KG1 (cell line): ENCODE data around the gene DLST.

Source experiments
- DNase-seq: peaks from one replicate; lab custom pipeline; 2025; lab: John Stamatoyannopoulos, UW

DLST gene

GRCh38 chr14:74860899-74861733 lies 20.6 kb upstream of the DLST start:
- DNase-seq = peak; percentile 86

- no peak for DNase-seq
These were observed 20.0 kb upstream of the DLST start for GRCh38 chr14:74861734-74862090.

GRCh38 chr14:74863274-74863673 lies 18.4 kb upstream of the DLST start:
- DNase-seq = no peak

- DNase-seq = no peak
These were observed 17.5 kb upstream of the DLST start for GRCh38 chr14:74864198-74864597.

GRCh38 chr14:74865156-74865555 lies 16.6 kb upstream of the DLST start:
- no peak for DNase-seq

GRCh38 chr14:74866708-74867389 lies 14.9 kb upstream of the DLST start:
- no peak for DNase-seq

DNA sequence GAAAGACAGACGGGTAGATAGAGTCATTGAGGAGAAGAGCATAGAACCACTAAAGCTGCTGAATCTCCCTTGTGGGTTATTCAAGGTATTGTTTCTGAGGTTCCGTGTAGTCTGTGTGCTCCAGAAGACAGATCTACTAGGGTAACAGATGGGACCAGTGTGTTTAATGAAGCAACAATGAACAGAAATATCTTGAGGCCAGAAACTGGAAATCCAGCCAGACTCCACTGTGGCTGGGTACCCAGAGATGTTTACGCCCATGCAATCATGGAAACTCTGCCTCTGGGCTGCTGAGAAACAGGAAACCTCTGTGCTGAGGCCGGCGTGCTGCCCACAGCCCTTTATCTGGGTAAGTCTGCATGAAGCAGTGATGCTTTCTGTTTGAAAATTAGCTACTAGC lies 14.0 kb upstream of the DLST start:
- DNase-seq = no peak

DNA sequence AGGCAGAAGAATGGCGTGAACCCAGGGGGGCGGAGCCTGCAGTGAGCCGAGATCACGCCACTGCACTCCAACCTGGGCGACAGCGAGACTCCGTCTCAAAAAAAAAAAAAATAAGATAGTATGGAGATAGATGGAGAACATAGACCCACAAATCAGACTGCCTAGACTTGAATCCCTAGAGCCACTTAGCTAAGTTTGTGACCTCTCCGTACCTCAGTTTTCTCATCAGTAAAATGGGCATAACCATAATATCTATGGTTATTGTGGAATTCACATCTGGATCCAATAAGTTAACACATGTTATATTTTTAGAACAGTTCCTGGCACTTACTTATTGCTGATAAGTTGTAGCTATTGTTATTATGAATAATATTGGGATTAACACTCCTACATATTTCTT lies 13.0 kb upstream of the DLST start:
- DNase-seq = no peak

DNA sequence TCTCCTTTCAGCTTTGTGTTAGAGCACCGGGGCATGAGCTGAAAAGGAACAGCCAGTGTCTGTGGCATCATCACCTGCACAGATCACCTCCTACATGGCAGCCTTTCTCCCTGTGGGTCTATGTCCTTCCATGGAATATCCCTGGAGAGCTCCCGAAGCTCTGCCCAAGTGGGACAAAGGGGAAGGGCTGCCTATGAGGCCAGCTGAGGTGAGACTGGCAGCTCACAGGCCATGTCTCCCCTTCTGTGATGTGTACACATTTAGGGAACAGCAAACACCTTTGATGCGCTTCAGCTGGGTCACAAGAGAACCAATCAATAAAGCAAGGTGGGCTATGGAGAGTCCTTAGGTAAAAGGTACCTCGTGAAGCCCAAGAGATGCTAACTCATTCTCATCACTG lies 9.9 kb upstream of the DLST start:
- DNase-seq = no peak

DNA sequence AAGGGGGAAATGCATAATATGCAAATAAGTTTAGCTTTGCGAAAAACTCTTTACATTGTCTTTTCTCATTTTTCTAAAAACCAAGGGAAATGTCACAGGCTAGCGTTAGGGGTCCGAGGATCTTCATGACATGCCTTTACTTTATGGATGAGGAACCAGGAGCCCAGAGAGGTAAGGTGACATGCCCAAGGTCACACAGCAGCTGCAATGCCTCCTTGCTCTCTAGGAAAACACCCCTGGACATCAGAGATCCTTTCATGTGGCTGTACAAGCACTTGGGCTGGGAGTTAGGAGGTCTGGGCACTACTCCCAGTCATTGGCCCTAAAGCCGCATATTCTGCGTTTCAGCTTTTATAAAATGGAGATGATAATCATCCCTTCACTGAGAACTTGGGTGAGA lies 6.5 kb upstream of the DLST start:
- DNase-seq = no peak

GRCh38 chr14:74875941-74876913 lies 5.5 kb upstream of the DLST start, which contains the start of gene PROX2:
Gene PROX2, minus strand, starts transcription at chr14:74876145. Its CDS starts 12,311 bp downstream, at chr14:74863834.
- peak; percentile 61 for DNase-seq

- DNase-seq = no peak
These were observed 2.1 kb upstream of the DLST start for GRCh38 chr14:74879427-74880182.

- peak; percentile 34 for DNase-seq
These were observed 596 bp downstream of the DLST start for GRCh38 chr14:74882103-74882920.

GRCh38 chr14:74886001-74886400 lies 4.3 kb downstream of the DLST start:
- no peak for DNase-seq

- no peak for DNase-seq
These were observed 6.7 kb downstream of the DLST start for GRCh38 chr14:74888164-74889158.

GRCh38 chr14:74890262-74890661 lies 8.5 kb downstream of the DLST start:
- no peak for DNase-seq

DNA sequence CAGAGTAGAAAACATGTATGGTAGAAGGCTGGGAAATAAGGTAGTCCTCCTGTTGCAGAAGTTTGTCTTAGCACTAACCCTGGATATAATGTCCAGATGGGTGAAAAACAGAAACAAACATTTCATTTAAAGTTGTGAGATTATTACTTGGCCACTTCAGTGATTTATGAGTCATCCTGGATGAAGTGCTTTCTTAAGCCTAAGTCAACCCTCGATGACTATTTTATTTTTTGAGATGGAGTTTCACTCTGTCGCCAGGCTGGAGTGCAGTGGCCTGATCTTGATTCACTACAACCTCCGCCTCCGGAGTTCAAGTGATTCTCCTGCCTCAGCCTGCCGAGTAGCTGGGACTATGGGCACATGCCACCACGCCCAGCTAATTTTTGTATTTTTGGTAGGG lies 10.2 kb downstream of the DLST start:
- DNase-seq = no peak

DNA sequence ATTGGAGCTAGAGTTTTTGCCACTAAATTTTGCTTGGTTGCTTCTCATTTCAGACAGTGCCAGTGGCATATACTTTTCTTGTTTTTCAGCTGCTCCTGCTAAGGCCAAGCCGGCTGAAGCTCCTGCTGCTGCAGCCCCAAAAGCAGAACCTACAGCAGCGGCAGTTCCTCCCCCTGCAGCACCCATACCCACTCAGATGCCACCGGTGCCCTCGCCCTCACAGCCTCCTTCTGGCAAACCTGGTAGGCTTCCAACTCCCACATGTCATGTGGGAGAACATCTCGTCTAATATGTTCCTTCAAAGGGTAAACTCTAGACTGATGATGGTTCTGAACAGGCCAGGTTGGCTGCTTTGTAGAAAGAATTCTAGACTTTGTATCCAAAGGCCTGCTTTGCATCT lies 11.0 kb downstream of the DLST start:
- no peak for DNase-seq

DNA sequence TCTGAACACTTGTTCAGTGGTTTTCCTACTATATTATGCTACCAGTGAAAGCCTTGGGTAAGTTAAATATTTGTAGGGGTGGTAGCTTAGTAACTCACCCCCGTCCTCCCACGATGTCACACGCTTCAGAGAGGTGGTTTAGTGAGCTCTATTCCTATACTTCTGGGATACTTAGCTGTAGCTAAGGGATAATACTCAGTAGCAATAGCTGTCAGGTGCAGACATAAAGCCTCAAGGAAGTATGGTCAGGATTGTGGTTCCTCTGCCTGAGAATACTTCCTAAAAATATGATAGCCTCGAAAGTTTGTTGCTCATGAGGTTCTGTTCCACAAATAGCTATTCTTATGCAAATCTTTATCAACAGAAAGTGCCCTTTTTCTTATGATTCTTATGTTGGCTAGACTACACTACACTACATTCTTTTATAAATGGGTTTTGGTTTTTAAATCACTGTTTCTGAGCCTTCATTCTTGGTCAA lies 11.9 kb downstream of the DLST start:
- DNase-seq = no peak
